Measurements from ENCODE around the gene BRSK1.

The BRSK1 gene

GRCh38 chr19:55355213-55355821, 71.5 kb downstream of the BRSK1 start:
- Histone ChIP-seq H3K14ac (ENCODE audit: low read length) (no peak overlapping the region), H2AFZ (ENCODE audit: low read length) (no peak overlapping the region), H3K4ac (ENCODE audit: low read length) (no peak overlapping the region), H4K91ac (ENCODE audit: low read depth, low read length, poor library complexity) (no peak overlapping the region), H2BK12ac (ENCODE audit: low read length) (no peak overlapping the region), H3K27me3 (ENCODE audit: control insufficient read depth in 3 of 3, insufficient read depth in 3 of 3, low read depth in 1 of 3, low read length in 3 of 3) (peaks cover 7 to 65% (median 54%) of the 10 kb centered on the region in 3 experiments), H3K4me2 (ENCODE audit: insufficient read depth, low read length, poor library complexity, severe bottlenecking) (no peak overlapping the region), H2BK120ac (ENCODE audit: low read depth, low read length) (no peak overlapping the region), H3K9me3 (replicated peaks in 1 of 2; ENCODE audit: control insufficient read depth in 2 of 2, insufficient read depth in 1 of 2, low read depth in 1 of 2, low read length in 2 of 2) (no peaks in the 10 kb centered on the region), H2BK5ac (ENCODE audit: low read length) (no peak overlapping the region), H4K8ac (ENCODE audit: low read depth, low read length) (no peak overlapping the region), H3K4me1 (ENCODE audit: control insufficient read depth in 2 of 2, insufficient read depth in 1 of 2, low read depth in 1 of 2, low read length in 2 of 2) (peaks cover 7% of the 10 kb centered on the region in 2 donors), H3K23ac (ENCODE audit: low read depth, low read length, poor library complexity) (no peak overlapping the region), H3K27ac (replicated peaks; ENCODE audit: low read length) (no peak overlapping the region), H3K36me3 (replicated peaks in 1 of 2; ENCODE audit: control insufficient read depth in 2 of 2, insufficient read depth in 2 of 2, low read length in 2 of 2) (no peaks in the 10 kb centered on the region), H3K18ac (ENCODE audit: low read length) (no peak overlapping the region), H3K9ac (ENCODE audit: low read depth, low read length, poor library complexity) (no peak overlapping the region), H2AK5ac (ENCODE audit: low read depth, low read length) (no peak overlapping the region), H3K4me3 (ENCODE audit: low read length in 2 of 2) (peak overlapping the region in 1 of 2 donors; percentile 30), H3K79me1 (ENCODE audit: low read depth, low read length) (no peaks in the 10 kb centered on the region), H2BK15ac (ENCODE audit: low read length) (no peak overlapping the region)
- no CpG with 5 or more reads among the region's 13 CpGs for WGBS, 2 donors (ENCODE audit: extremely low coverage in 2 of 2, insufficient read length in 2 of 2, insufficient replicate concordance in 1 of 2)
- no peak for DNase-seq (ENCODE audit: low spot score)

- Histone ChIP-seq H3K18ac (ENCODE audit: low read length) (no peak overlapping the region), H4K8ac (ENCODE audit: low read depth, low read length) (no peak overlapping the region), H3K4me3 (ENCODE audit: low read length in 2 of 2) (no peak overlapping the region), H3K9me3 (replicated peaks in 1 of 2; ENCODE audit: control insufficient read depth in 2 of 2, insufficient read depth in 1 of 2, low read depth in 1 of 2, low read length in 2 of 2) (no peaks in the 10 kb centered on the region), H3K14ac (ENCODE audit: low read length) (peak overlapping the region; percentile 40), H2AFZ (ENCODE audit: low read length) (no peak overlapping the region), H3K4me1 (ENCODE audit: control insufficient read depth in 2 of 2, insufficient read depth in 1 of 2, low read depth in 1 of 2, low read length in 2 of 2) (peaks cover 11 to 14% of the 10 kb centered on the region in 2 donors), H2BK12ac (ENCODE audit: low read length) (no peak overlapping the region), H3K4me2 (ENCODE audit: insufficient read depth, low read length, poor library complexity, severe bottlenecking) (no peak overlapping the region), H2BK15ac (ENCODE audit: low read length) (peak overlapping the region; percentile 62), H2BK5ac (ENCODE audit: low read length) (no peak overlapping the region), H3K23ac (ENCODE audit: low read depth, low read length, poor library complexity) (no peak overlapping the region), H2AK5ac (ENCODE audit: low read depth, low read length) (peak overlapping the region; percentile 61), H2BK120ac (ENCODE audit: low read depth, low read length) (no peak overlapping the region), H3K79me1 (ENCODE audit: low read depth, low read length) (no peaks in the 10 kb centered on the region), H3K9ac (ENCODE audit: low read depth, low read length, poor library complexity) (no peak overlapping the region), H3K36me3 (replicated peaks in 1 of 2; ENCODE audit: control insufficient read depth in 2 of 2, insufficient read depth in 2 of 2, low read length in 2 of 2) (no peaks in the 10 kb centered on the region), H3K27ac (replicated peaks; ENCODE audit: low read length) (no peak overlapping the region), H3K4ac (ENCODE audit: low read length) (no peak overlapping the region), H4K91ac (ENCODE audit: low read depth, low read length, poor library complexity) (no peak overlapping the region), H3K27me3 (ENCODE audit: control insufficient read depth in 3 of 3, insufficient read depth in 3 of 3, low read depth in 1 of 3, low read length in 3 of 3) (peaks cover 7 to 44% (median 31%) of the 10 kb centered on the region in 3 experiments)
- WGBS, 2 donors (ENCODE audit: extremely low coverage in 2 of 2, insufficient read length in 2 of 2, insufficient replicate concordance in 1 of 2), result no CpG with 5 or more reads among the region's 19 CpGs
- no peak for DNase-seq (ENCODE audit: low spot score)
These were observed 74.7 kb downstream of the BRSK1 start for GRCh38 chr19:55358493-55358892.

DNA sequence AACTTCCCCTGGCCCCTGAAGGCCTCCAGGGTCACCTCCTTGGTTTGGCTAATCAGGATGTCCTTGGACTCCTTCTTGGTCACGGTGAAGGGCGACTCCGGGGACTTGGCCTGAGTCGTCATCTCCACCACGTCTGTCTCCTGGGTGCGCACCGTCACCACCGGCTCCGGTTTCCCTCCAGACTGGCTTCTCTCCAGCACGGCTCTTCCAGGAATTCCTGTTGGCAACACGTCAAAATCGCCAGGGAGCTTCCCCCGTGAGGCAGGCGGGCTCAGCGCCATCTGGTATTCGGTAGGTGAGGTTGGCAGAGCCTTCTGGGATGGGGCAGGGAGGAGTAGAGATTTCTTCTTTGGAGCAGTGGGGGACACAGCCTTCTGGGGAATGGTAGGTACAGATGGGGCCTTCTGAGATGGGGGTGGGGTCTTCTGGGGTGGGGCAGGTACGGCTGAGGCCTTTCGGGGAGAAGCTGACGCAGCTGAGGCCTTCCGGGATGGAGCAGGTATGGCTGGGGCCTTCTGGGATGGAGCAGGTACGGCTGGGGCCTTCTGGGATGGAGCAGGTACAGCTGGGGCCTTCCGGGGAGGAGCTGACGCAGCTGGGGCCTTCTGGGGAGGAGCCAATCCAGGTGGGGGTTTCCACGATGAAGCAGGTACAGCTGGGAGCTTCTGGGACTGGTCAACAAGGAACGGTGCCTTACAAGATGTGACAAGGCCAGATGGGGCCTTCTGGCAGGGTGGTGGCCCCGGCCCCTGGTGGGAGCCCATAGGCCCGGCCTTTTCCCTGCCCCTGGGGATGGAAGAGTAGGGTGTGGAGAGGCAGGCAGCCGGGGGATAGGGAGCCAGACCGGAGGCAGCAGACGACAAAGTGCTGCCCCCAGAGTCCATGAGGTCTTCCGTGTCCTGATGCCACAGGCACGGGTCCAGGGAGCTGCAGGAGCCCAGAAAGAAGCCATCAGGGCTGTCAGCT, 75.4 kb downstream of the BRSK1 start:
- no peak overlapping the region for H2BK120ac ChIP-seq (ENCODE audit: low read depth, low read length)
- no peak overlapping the region for H3K14ac ChIP-seq (ENCODE audit: low read length)
- H2BK15ac ChIP-seq (ENCODE audit: low read length), result peak overlapping the region; percentile 62
- no peaks in the 10 kb centered on the region for H3K36me3 ChIP-seq (replicated peaks in 1 of 2; ENCODE audit: control insufficient read depth in 2 of 2, insufficient read depth in 2 of 2, low read length in 2 of 2)
- H2BK5ac ChIP-seq (ENCODE audit: low read length), result peak overlapping the region; percentile 13
- no peak overlapping the region for H4K8ac ChIP-seq (ENCODE audit: low read depth, low read length)
- no peak overlapping the region for H3K9ac ChIP-seq (ENCODE audit: low read depth, low read length, poor library complexity)
- WGBS, 2 donors (ENCODE audit: extremely low coverage in 2 of 2, insufficient read length in 2 of 2, insufficient replicate concordance in 1 of 2), result no CpG with 5 or more reads among the region's 32 CpGs
- peak overlapping the region; percentile 90 for H2AK5ac ChIP-seq (ENCODE audit: low read depth, low read length)
- no peak overlapping the region for H3K4me3 ChIP-seq (ENCODE audit: low read length in 2 of 2)
- H3K4ac ChIP-seq (ENCODE audit: low read length), result no peak overlapping the region
- peak overlapping the region; percentile 71 for H3K18ac ChIP-seq (ENCODE audit: low read length)
- H3K4me1 ChIP-seq (ENCODE audit: control insufficient read depth in 2 of 2, insufficient read depth in 1 of 2, low read depth in 1 of 2, low read length in 2 of 2), result peaks cover 8 to 11% of the 10 kb centered on the region in 2 donors
- H4K91ac ChIP-seq (ENCODE audit: low read depth, low read length, poor library complexity), result no peak overlapping the region
- no peak overlapping the region for H3K27ac ChIP-seq (replicated peaks; ENCODE audit: low read length)
- H3K23ac ChIP-seq (ENCODE audit: low read depth, low read length, poor library complexity), result no peak overlapping the region
- H3K4me2 ChIP-seq (ENCODE audit: insufficient read depth, low read length, poor library complexity, severe bottlenecking), result no peak overlapping the region
- peak overlapping the region; percentile 4 for H2BK12ac ChIP-seq (ENCODE audit: low read length)
- no peak overlapping the region for H2AFZ ChIP-seq (ENCODE audit: low read length)
- H3K79me1 ChIP-seq (ENCODE audit: low read depth, low read length), result no peaks in the 10 kb centered on the region
- peaks cover 6 to 36% (median 25%) of the 10 kb centered on the region in 3 experiments for H3K27me3 ChIP-seq (ENCODE audit: control insufficient read depth in 3 of 3, insufficient read depth in 3 of 3, low read depth in 1 of 3, low read length in 3 of 3)
- DNase-seq (ENCODE audit: low spot score), result no peak
- no peaks in the 10 kb centered on the region for H3K9me3 ChIP-seq (replicated peaks in 1 of 2; ENCODE audit: control insufficient read depth in 2 of 2, insufficient read depth in 1 of 2, low read depth in 1 of 2, low read length in 2 of 2)

DNA sequence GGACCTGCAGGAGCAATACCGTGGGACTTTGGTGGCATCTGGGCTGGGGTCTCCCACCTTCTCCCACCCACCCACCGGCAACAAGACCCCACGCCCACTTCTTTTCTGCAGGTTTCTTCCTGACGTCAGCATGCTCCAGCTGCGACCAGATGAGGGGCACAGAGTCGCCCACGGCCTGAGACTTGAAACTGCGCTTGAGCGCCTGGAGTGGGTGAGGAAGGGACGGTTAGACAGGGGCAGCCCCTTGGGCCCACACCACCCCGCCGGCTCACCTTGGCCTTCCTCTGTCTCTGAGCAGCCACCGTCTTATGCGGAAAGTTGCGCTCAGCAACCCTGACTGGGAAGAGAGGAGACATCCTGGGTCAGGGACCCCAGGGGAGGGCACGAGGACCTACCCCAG, 77.1 kb downstream of the BRSK1 start:
- H2BK120ac ChIP-seq (ENCODE audit: low read depth, low read length), result no peak overlapping the region
- H3K27ac ChIP-seq (replicated peaks; ENCODE audit: low read length), result no peak overlapping the region
- H3K79me1 ChIP-seq (ENCODE audit: low read depth, low read length), result no peaks in the 10 kb centered on the region
- H3K36me3 ChIP-seq (replicated peaks in 1 of 2; ENCODE audit: control insufficient read depth in 2 of 2, insufficient read depth in 2 of 2, low read length in 2 of 2), result no peaks in the 10 kb centered on the region
- H3K18ac ChIP-seq (ENCODE audit: low read length), result peak overlapping the region; percentile 28
- H3K9ac ChIP-seq (ENCODE audit: low read depth, low read length, poor library complexity), result no peak overlapping the region
- peaks cover 7 to 11% of the 10 kb centered on the region in 2 donors for H3K4me1 ChIP-seq (ENCODE audit: control insufficient read depth in 2 of 2, insufficient read depth in 1 of 2, low read depth in 1 of 2, low read length in 2 of 2)
- no peak overlapping the region for H3K14ac ChIP-seq (ENCODE audit: low read length)
- H2AFZ ChIP-seq (ENCODE audit: low read length), result no peak overlapping the region
- peak overlapping the region; percentile 9 for H2BK15ac ChIP-seq (ENCODE audit: low read length)
- H4K8ac ChIP-seq (ENCODE audit: low read depth, low read length), result no peak overlapping the region
- no peak overlapping the region for H2BK12ac ChIP-seq (ENCODE audit: low read length)
- H3K4me3 ChIP-seq (ENCODE audit: low read length in 2 of 2), result no peak overlapping the region
- H3K4me2 ChIP-seq (ENCODE audit: insufficient read depth, low read length, poor library complexity, severe bottlenecking), result no peak overlapping the region
- H3K4ac ChIP-seq (ENCODE audit: low read length), result no peak overlapping the region
- no CpG with 5 or more reads among the region's 16 CpGs for WGBS, 2 donors (ENCODE audit: extremely low coverage in 2 of 2, insufficient read length in 2 of 2, insufficient replicate concordance in 1 of 2)
- H3K23ac ChIP-seq (ENCODE audit: low read depth, low read length, poor library complexity), result peak overlapping the region; percentile 60
- H2BK5ac ChIP-seq (ENCODE audit: low read length), result peak overlapping the region; percentile 78
- DNase-seq (ENCODE audit: low spot score), result no peak
- H3K9me3 ChIP-seq (replicated peaks in 1 of 2; ENCODE audit: control insufficient read depth in 2 of 2, insufficient read depth in 1 of 2, low read depth in 1 of 2, low read length in 2 of 2), result no peaks in the 10 kb centered on the region
- peak overlapping the region; percentile 84 for H2AK5ac ChIP-seq (ENCODE audit: low read depth, low read length)
- peaks cover 0 to 24% (median 10%) of the 10 kb centered on the region in 3 experiments for H3K27me3 ChIP-seq (ENCODE audit: control insufficient read depth in 3 of 3, insufficient read depth in 3 of 3, low read depth in 1 of 3, low read length in 3 of 3)
- no peak overlapping the region for H4K91ac ChIP-seq (ENCODE audit: low read depth, low read length, poor library complexity)
